GM12865 (cell line): ENCODE data around the gene SSRP1.

Experiments used
- DNase-seq: peaks from one replicate; pipeline ENCODE4 v3.0.0; 2010; ENCODE audit warnings: low read depth
- H3K4me3 ChIP-seq: 2 replicates; pipeline ENCODE4 v1.5.1; 2011; ENCODE audit warnings: mild to moderate bottlenecking, low read depth, low read length, control low read depth
- TF ChIP-seq, protein P1 (sequence below): IDR thresholded peaks from 2 replicates; pipeline ENCODE4 v1.5.1; 2011; ENCODE audit warnings: low read length, control low read depth, low read depth, inconsistent platforms; ENCODE audit not compliant: insufficient read depth; ENCODE audit errors: missing control alignments

The SSRP1 gene

GRCh38 chr11:57320067-57320718 lies 15.5 kb downstream of the SSRP1 start:
- H3K4me3 ChIP-seq: no peak overlapping the region
- DNase-seq: no peak
- TF ChIP-seq, protein P1, sequence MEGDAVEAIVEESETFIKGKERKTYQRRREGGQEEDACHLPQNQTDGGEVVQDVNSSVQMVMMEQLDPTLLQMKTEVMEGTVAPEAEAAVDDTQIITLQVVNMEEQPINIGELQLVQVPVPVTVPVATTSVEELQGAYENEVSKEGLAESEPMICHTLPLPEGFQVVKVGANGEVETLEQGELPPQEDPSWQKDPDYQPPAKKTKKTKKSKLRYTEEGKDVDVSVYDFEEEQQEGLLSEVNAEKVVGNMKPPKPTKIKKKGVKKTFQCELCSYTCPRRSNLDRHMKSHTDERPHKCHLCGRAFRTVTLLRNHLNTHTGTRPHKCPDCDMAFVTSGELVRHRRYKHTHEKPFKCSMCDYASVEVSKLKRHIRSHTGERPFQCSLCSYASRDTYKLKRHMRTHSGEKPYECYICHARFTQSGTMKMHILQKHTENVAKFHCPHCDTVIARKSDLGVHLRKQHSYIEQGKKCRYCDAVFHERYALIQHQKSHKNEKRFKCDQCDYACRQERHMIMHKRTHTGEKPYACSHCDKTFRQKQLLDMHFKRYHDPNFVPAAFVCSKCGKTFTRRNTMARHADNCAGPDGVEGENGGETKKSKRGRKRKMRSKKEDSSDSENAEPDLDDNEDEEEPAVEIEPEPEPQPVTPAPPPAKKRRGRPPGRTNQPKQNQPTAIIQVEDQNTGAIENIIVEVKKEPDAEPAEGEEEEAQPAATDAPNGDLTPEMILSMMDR: no peak

- no peak for DNase-seq
- H3K4me3 ChIP-seq: no peak overlapping the region
- TF ChIP-seq, protein P1: no peak
These were observed 17.5 kb downstream of the SSRP1 start for GRCh38 chr11:57318178-57318577.

- no peak for DNase-seq
- H3K4me3 ChIP-seq: no peak overlapping the region
- TF ChIP-seq, protein P1: no peak
These were observed 19.7 kb downstream of the SSRP1 start for GRCh38 chr11:57316017-57316416.

GRCh38 chr11:57315491-57315890 lies 20.2 kb downstream of the SSRP1 start:
- H3K4me3 ChIP-seq: no peak overlapping the region
- TF ChIP-seq, protein P1: no peak
- DNase-seq: no peak

DNA sequence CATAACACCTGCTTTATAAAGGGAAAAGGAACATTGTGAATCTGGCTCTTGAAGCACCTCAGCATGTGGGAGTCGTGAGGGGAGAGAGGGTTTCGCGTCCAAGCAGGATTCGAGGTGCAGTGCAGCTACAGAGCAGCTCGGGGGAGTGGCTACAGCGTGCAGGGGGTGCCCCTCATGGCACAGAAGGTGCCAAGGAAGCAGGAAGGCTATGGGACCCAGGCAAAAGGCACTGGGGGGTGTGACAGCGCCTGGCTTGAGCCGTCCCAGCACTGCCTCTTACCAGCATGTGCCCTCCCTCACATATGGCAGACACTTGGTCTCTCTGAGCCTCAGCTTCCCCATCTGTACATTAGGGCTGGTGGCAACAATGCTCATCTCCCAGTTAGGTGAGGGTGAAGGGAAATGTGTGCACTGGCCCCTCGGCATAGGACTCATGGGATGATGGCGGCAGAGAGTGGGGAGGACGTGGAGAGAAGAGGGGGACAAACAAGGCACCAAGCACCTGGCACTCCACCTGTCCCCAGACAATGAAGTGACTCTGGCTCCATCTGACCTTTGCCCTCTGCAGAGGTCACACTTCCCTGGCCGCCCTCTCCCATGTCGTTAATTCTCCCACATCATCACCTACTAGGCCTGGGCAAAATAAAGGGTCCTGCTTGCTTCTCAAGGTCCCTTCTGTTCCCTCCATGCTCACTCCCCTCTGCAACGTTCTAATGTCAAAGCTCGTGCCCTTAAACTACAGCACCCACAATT lies 21.3 kb downstream of the SSRP1 start:
- TF ChIP-seq, protein P1: no peak
- H3K4me3 ChIP-seq: no peak overlapping the region
- DNase-seq: no peak

DNA sequence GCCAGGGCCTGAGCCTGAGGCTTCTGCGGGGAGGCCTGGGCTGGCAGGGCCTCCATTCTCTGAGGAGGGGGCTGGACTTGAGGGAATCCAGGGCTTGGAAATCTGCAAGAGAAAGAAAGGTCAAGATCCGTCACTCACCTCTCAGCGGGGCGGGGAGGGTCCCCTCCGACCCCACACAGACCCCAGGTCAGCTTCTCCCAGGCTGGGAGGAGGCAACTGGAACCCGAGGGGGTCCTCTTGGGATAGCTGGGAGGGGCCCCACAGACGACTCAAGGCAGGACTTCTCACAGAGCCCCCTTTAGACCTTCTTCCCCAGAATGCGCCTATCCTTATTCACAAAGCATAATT lies 21.9 kb downstream of the SSRP1 start:
- H3K4me3 ChIP-seq: no peak overlapping the region
- TF ChIP-seq, protein P1: no peak
- no peak for DNase-seq
